ENCODE data around the gene CRP.

The CRP gene

DNA sequence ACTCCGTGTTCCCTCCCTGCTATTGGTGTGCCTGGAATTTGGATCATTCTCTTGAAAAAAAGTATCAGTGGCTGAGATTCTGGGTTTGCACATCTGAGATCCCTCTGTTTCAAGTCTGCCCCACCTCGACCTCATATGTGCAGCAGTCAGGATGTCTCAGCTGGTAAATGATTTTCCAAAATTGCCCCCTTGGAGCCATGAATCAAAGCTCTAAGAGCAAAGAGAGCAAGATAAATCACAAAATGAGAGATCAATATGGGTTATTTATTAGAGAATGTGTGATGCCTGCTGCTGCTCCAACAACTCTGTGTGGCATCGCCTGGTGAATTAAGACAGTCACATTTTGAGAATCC is 8.5 kb downstream of the CRP start:
- TF ChIP-seq TAF1 (IDR thresholded peaks at IDR 0.05; ENCODE audit: borderline replicate concordance, insufficient read depth, low read length) (no peak), SIN3A (IDR thresholded peaks at IDR 0.05; ENCODE audit: borderline replicate concordance, insufficient read depth, low read length) (no peak), POLR2AphosphoS5 (IDR thresholded peaks at IDR 0.05; ENCODE audit: low read depth, low read length) (no peak), FOXP2 (optimal IDR thresholded peaks at IDR 0.05; ENCODE audit: borderline replicate concordance, extremely low read depth, extremely low read length, insufficient read depth) (no peak)
- TF ChIP-seq, protein P1, sequence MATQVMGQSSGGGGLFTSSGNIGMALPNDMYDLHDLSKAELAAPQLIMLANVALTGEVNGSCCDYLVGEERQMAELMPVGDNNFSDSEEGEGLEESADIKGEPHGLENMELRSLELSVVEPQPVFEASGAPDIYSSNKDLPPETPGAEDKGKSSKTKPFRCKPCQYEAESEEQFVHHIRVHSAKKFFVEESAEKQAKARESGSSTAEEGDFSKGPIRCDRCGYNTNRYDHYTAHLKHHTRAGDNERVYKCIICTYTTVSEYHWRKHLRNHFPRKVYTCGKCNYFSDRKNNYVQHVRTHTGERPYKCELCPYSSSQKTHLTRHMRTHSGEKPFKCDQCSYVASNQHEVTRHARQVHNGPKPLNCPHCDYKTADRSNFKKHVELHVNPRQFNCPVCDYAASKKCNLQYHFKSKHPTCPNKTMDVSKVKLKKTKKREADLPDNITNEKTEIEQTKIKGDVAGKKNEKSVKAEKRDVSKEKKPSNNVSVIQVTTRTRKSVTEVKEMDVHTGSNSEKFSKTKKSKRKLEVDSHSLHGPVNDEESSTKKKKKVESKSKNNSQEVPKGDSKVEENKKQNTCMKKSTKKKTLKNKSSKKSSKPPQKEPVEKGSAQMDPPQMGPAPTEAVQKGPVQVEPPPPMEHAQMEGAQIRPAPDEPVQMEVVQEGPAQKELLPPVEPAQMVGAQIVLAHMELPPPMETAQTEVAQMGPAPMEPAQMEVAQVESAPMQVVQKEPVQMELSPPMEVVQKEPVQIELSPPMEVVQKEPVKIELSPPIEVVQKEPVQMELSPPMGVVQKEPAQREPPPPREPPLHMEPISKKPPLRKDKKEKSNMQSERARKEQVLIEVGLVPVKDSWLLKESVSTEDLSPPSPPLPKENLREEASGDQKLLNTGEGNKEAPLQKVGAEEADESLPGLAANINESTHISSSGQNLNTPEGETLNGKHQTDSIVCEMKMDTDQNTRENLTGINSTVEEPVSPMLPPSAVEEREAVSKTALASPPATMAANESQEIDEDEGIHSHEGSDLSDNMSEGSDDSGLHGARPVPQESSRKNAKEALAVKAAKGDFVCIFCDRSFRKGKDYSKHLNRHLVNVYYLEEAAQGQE (IDR thresholded peaks at IDR 0.05; ENCODE audit: insufficient read depth in 1 of 2, low read depth in 2 of 2, low read length in 2 of 2), result no peak

DNA sequence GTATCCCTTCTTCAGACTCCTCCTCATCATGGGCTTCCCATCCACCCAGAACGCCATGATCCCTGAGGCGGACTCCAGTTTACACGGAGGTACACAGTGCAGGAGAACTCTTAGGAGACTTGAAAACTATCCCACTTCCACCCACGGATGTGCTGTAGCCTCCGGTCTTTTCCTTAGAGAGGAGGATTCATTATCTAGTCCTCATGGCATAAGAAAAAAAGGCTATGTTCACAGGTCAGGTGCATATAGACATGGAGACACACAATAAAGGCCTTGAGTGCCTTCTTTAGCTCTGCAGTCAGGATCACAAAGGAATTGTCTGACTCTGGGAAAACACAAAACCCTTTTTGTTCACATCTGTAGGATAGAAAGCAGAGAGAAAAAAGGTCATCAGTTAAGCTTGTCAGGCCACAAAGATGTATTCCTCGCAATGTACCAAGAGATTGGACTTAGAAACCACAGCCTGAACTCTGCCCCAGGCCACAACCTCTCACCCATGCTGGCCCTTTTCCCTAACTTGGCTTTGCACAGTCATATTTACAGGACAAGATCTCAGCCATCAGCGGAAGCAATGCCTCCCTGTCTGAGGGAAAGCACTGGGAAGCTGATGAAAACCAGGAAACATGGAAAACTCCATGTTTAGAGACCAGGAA is 9.0 kb downstream of the CRP start:
- TF ChIP-seq, protein P1 (IDR thresholded peaks at IDR 0.05; ENCODE audit: insufficient read depth in 1 of 2, low read depth in 2 of 2, low read length in 2 of 2), result no peak
- TF ChIP-seq FOXP2 (optimal IDR thresholded peaks at IDR 0.05; ENCODE audit: borderline replicate concordance, extremely low read depth, extremely low read length, insufficient read depth) (no peak), SIN3A (IDR thresholded peaks at IDR 0.05; ENCODE audit: borderline replicate concordance, insufficient read depth, low read length) (no peak), TAF1 (IDR thresholded peaks at IDR 0.05; ENCODE audit: borderline replicate concordance, insufficient read depth, low read length) (no peak)

DNA sequence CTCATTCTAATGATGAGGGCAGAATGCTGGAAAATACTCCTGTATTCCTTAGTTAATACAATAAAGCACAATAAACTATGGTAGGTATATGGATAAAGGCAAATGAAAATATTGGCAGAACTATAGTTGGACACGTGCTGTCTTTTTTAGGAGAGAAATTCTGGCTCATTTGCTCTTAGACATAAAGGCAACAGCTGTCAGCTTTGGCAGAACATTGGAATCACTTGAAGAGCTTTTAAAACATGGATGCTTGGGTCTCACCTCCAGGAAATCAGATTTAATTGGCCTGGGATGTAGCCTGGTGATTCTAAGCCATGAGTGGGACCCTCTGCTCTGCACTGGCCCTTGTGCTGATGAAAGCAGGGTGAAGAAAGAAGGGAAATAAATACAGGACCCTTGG is 9.9 kb downstream of the CRP start:
- TF ChIP-seq SIN3A (IDR thresholded peaks at IDR 0.05; ENCODE audit: borderline replicate concordance, insufficient read depth, low read length) (no peak), TAF1 (IDR thresholded peaks at IDR 0.05; ENCODE audit: borderline replicate concordance, insufficient read depth, low read length) (no peak), POLR2AphosphoS5 (IDR thresholded peaks at IDR 0.05; ENCODE audit: low read depth, low read length) (no peak), FOXP2 (optimal IDR thresholded peaks at IDR 0.05; ENCODE audit: borderline replicate concordance, extremely low read depth, extremely low read length, insufficient read depth) (no peak)
- TF ChIP-seq, protein P1 (IDR thresholded peaks at IDR 0.05; ENCODE audit: insufficient read depth in 1 of 2, low read depth in 2 of 2, low read length in 2 of 2), result no peak

DNA sequence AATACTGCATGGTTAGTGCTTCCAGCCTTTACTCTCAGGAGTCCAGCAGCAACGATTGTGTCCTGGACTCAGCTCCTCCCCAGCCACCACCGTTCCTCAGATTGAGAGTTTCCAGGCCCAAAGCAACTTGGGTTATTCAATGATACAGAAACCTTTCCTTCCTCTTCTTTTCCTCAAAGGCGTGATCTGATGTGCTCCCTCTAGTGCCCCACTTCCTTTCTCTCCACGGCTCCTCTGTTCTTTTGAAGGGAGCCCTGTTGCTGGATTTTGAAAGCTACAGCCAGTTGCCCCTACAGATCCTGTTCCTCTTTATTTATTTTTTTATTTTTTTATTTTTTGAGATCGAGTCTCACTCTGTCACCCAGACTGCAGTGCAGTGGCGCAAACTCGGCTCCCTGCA is 14.1 kb downstream of the CRP start:
- TF ChIP-seq, protein P1 (IDR thresholded peaks at IDR 0.05; ENCODE audit: insufficient read depth in 1 of 2, low read depth in 2 of 2, low read length in 2 of 2), result no peak
- TF ChIP-seq POLR2AphosphoS5 (IDR thresholded peaks at IDR 0.05; ENCODE audit: low read depth, low read length), result no peak
- no peak for TF ChIP-seq TAF1 (IDR thresholded peaks at IDR 0.05; ENCODE audit: borderline replicate concordance, insufficient read depth, low read length)
- TF ChIP-seq FOXP2 (optimal IDR thresholded peaks at IDR 0.05; ENCODE audit: borderline replicate concordance, extremely low read depth, extremely low read length, insufficient read depth), result no peak
- TF ChIP-seq SIN3A (IDR thresholded peaks at IDR 0.05; ENCODE audit: borderline replicate concordance, insufficient read depth, low read length), result no peak

DNA sequence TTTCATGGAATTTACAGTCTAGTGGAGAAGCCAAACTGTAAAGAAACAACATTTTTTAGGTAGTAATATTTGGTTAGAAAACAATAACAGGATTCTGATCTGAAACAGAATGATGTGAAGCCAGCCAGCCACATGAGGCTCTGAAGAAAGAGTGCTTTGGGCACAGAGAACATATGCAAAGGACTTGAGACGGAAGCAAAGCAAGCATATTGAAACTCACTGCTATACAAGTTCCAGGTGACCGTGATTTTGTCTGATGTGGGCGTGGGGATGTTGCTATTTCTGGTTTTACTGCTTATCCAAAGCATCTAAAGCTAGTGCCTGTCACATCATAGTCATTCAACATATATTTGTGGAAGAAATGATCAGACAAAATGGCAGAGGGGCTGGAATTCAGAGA is 14.7 kb downstream of the CRP start:
- no peak for TF ChIP-seq FOXP2 (optimal IDR thresholded peaks at IDR 0.05; ENCODE audit: borderline replicate concordance, extremely low read depth, extremely low read length, insufficient read depth)
- TF ChIP-seq POLR2AphosphoS5 (IDR thresholded peaks at IDR 0.05; ENCODE audit: low read depth, low read length), result no peak
- TF ChIP-seq, protein P1 (IDR thresholded peaks at IDR 0.05; ENCODE audit: insufficient read depth in 1 of 2, low read depth in 2 of 2, low read length in 2 of 2), result no peak
- TF ChIP-seq SIN3A (IDR thresholded peaks at IDR 0.05; ENCODE audit: borderline replicate concordance, insufficient read depth, low read length), result no peak
- TF ChIP-seq TAF1 (IDR thresholded peaks at IDR 0.05; ENCODE audit: borderline replicate concordance, insufficient read depth, low read length), result no peak

All from PFSK-1 (cell line).